Rectal smooth muscle tissue (tissue), 1 donor: ENCODE data around the gene ARHGAP25.
A peak's percentile ranks its signal among the peaks of the same experiment; 100 is the strongest.

Experiments used
- H3K27ac ChIP-seq: one replicate; pipeline ENCODE4 v1.7.0; 2013; ENCODE audit warnings: low read depth, low read length, inconsistent platforms
- H3K27me3 ChIP-seq: one replicate; pipeline ENCODE4 v1.7.0; 2013; ENCODE audit warnings: low read length; ENCODE audit not compliant: control insufficient read depth, insufficient read depth
- H3K36me3 ChIP-seq: one replicate; pipeline ENCODE4 v1.7.0; 2013; ENCODE audit warnings: low read length; ENCODE audit not compliant: control insufficient read depth, insufficient read depth
- H3K4me1 ChIP-seq: one replicate; pipeline ENCODE4 v1.7.0; 2013; ENCODE audit warnings: low read length; ENCODE audit not compliant: control insufficient read depth, insufficient read depth
- H3K4me3 ChIP-seq: one replicate; pipeline ENCODE4 v1.7.0; 2013; ENCODE audit warnings: low read length
- H3K9ac ChIP-seq: one replicate; pipeline ENCODE4 v1.7.0; 2013; ENCODE audit warnings: low read length

ARHGAP25 gene

DNA sequence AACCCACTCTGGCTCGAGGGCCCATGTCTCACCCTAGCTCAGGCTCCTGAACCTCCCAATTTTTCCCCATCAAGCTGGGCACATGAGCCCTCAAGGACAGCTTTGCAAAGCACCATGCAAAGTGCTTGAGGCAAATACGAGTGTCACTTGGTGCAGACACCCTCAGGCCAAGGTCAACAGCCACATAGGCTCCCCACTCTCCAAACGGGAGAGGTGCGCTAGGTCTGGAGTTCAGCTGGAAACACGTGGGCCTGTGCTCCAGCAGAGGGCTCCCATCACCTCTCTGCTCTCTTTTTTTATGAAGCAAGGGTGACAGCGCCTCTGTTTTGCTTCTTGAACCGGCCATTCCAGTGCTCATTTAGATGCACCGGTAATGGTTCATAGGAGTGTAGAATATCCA is 11.9 kb upstream of the ARHGAP25 start:
- no peak overlapping the region for H3K27ac ChIP-seq
- no peaks in the 10 kb centered on the region for H3K27me3 ChIP-seq
- no peaks in the 10 kb centered on the region for H3K36me3 ChIP-seq
- no peaks in the 10 kb centered on the region for H3K4me1 ChIP-seq
- no peak overlapping the region for H3K9ac ChIP-seq
- no peak overlapping the region for H3K4me3 ChIP-seq

DNA sequence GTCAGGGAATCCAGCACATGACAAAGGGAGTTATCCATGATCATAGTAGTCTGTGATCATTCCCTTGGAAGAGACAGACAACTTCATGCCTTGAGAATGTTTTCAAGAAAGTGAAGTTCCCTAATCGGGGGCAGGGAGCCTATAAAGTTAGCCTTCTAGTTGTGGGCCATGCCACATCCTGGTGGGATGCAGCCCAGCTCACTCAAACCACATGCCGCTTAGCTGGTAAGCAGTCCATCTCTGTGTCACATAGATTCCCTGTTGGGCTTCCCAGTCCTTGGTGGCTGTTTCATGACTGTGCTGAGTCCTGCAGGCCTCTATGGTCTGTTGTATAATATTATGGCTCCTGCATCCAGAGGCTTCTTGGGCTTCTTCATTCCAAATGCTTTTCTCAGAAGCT is 11.4 kb upstream of the ARHGAP25 start:
- H3K36me3 ChIP-seq, result no peaks in the 10 kb centered on the region
- no peak overlapping the region for H3K27ac ChIP-seq
- H3K9ac ChIP-seq, result no peak overlapping the region
- no peak overlapping the region for H3K4me3 ChIP-seq
- H3K27me3 ChIP-seq, result no peaks in the 10 kb centered on the region
- H3K4me1 ChIP-seq, result no peaks in the 10 kb centered on the region

DNA sequence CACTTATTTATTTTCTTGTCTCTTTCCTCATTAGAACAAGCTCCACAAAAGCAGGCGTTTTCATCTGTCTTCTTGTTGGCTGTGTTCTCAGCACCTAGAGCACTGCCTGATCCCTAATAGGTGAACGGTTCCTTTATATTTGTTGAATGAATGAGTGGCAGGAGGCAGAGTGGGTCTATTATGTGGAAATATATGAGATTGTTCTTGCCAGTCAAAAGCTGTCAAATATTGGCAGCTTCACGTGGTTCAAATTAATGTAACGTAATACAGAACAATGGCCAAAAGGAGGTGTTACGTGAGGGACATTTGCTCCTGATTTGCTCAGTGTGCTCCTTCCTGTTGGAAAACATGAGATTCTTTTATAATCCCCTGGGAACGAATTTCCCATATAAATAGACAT is 8.5 kb upstream of the ARHGAP25 start:
- no peak overlapping the region for H3K4me3 ChIP-seq
- no peaks in the 10 kb centered on the region for H3K4me1 ChIP-seq
- H3K9ac ChIP-seq, result no peak overlapping the region
- H3K27me3 ChIP-seq, result no peaks in the 10 kb centered on the region
- no peaks in the 10 kb centered on the region for H3K36me3 ChIP-seq
- H3K27ac ChIP-seq, result no peak overlapping the region

DNA sequence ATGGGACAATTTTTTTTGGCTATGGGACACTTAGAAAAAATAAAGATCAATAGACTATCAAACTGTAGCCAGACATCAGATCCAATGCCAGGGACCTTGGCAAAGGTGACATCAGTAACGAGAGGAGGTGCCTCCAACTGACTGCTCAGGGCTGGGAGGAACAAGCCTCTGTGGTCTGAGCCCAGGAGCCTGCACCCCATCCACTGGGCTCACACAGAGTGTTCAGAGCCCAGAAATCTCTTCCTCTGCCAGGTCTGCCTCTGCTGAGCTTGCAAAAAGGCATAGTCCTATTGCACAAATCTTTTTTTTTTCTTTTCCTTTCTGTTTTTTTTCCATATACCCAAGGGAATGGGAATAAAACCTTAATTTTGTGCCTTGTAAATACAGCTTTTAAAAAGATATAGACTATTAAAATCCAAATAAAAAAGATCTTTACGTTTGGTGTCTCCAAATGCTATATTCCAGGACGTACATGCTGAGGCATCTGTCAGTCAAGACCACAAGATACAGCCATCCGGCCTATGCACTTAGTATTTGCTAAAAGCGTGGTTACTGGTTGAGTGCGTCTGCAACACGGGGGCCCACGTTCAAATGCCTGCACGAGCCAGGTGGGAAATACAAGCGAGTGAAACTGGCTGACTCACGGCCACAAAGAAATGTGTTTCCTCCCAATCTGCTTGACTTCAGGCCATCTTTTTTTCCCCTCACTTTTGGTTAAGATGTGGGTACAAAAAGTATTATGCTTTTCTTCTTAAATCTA is 7.8 kb upstream of the ARHGAP25 start:
- H3K27me3 ChIP-seq, result no peaks in the 10 kb centered on the region
- H3K4me1 ChIP-seq, result no peaks in the 10 kb centered on the region
- H3K4me3 ChIP-seq, result no peak overlapping the region
- H3K9ac ChIP-seq, result no peak overlapping the region
- H3K27ac ChIP-seq, result no peak overlapping the region
- no peaks in the 10 kb centered on the region for H3K36me3 ChIP-seq

DNA sequence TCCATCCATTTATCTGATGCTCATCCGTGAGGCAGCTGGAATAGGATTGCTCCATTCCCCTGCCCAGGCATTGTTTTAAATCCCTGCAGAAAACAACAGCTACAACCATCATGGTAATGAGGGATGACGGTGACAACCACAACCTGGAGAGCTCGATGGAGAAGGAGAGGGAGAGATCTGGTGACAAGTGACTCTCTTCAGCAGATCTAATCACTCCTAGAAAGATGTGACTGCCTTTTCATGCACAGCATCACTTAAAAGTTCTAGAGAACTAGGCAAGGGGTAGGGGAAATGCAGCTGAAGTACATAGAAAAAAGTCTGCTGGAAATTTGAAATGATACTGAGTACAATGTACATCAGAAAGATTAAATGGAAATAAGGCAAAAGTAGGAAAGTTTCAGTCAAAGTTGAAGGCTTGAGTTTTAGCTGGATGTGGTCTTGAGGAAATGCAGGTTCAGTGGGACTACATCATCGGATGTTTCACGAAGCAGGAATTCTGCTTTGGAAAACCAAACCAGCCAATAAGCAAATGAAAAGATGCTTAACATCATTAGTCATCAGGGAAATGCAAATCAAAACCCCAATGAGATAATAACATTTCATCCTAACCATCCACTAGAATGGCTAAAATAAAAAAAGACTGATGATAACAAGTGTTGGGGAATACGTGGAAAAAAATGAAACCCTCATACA is 6.8 kb upstream of the ARHGAP25 start:
- Histone ChIP-seq H3K4me3 (no peak overlapping the region), H3K27ac (no peak overlapping the region), H3K4me1 (no peaks in the 10 kb centered on the region), H3K27me3 (no peaks in the 10 kb centered on the region), H3K36me3 (no peaks in the 10 kb centered on the region), H3K9ac (no peak overlapping the region)

DNA sequence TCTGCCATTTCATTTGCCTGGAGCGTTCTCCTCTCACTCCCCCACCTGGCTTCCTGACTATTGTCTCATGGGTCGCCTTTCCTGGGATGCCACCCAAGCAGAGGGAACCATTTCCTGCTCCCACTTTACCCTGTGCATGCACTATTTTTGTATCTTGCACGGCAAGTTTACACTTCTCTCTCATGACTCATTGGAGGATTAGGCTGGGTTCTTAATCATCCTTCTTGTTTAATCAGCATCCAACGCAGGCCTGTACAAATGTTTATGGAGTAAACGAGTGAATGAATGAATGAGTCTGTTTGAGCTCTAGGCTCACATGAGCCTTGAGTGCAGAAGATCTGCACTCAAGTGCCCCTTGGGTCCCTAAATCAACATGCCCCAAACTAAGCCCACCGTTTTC is 3.8 kb upstream of the ARHGAP25 start:
- Histone ChIP-seq H3K4me3 (no peak overlapping the region), H3K27ac (no peak overlapping the region), H3K4me1 (no peaks in the 10 kb centered on the region), H3K27me3 (no peaks in the 10 kb centered on the region), H3K9ac (no peak overlapping the region), H3K36me3 (no peaks in the 10 kb centered on the region)

DNA sequence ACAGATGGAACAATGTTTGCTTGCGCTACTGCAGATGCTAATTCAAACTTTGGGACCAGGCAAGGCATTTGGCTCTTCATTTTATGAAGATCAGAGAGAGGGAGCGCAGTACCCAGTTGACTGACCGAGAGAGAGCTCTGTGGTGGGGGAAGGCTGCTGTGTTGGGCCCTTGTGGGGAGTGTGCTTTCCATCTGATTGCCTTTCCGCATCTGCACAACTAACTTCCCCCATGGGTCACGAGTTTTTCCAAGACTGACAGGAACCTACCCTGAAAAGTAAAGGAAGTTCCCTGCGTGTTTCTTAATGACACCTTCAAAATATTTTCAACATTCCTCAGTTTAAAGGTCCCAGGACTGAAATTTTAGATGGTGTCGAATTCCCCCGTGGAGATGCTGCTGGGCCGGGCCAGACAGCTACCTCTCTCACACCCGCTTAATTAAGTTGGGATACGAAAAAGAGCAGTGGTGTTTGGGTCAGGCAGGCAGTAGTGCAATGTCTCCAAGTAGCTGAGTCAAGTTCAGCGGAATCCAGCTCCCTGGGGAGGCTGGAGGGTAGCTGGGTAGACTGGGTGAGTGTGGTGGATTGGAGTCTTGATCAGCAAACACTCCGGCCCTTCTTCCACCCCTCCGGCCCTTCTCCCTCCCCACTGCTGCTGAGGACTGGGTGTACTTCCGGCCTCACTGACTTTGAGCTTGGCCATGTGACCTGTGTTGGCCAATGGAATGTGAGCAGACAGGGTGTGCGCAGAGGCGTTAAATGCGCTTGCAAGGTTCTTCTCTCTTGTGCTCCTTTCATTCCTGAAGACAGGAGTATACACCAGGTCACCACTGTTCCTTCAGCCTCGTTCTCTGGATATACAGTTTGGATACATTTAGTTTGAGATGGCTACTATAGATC is 2.3 kb upstream of the ARHGAP25 start:
- no peaks in the 10 kb centered on the region for H3K27me3 ChIP-seq
- H3K36me3 ChIP-seq, result no peaks in the 10 kb centered on the region
- no peak overlapping the region for H3K9ac ChIP-seq
- H3K4me1 ChIP-seq, result no peaks in the 10 kb centered on the region
- no peak overlapping the region for H3K4me3 ChIP-seq
- H3K27ac ChIP-seq, result no peak overlapping the region

DNA sequence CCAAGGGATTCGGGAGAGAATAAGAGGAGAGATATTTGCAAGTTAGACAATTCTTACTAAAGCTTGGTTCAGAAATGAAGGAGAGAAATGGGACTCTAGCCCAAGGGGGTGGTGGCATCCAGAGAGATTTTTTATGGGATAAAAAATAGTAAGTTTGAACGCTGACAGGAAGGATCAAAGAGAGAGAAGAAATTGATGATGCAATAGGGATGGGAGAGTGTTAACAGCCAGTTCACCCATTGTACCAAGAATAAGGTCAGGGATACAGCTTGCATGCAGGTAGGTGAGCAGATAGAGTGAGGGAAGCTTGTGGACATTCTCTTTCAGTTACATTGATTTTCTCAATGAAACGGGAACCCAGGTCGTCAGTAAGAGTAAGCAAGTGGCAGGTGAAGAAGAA is 1.2 kb upstream of the ARHGAP25 start:
- no peak overlapping the region for H3K27ac ChIP-seq
- no peaks in the 10 kb centered on the region for H3K27me3 ChIP-seq
- no peaks in the 10 kb centered on the region for H3K36me3 ChIP-seq
- H3K4me3 ChIP-seq, result no peak overlapping the region
- no peaks in the 10 kb centered on the region for H3K4me1 ChIP-seq
- no peak overlapping the region for H3K9ac ChIP-seq

DNA sequence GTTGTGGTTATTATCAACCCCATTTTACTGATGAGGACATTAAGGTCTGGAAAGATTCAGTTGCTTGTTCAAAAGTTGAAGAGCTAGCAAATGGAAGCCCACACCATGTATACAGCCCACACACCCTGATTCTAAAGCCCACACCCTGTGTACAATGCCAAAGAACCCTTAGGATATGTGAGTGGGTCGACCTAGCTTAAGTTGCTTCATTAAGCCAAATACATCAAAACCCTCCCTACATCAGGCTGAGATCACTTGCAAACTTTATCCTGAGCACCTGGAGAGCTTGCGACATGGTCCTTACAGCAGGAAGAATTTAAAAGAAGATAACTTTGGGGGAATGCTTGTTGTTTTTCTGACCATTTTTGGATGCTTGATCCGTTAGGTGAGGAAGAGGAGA is 435 bp upstream of the ARHGAP25 start:
- H3K36me3 ChIP-seq, result no peaks in the 10 kb centered on the region
- H3K4me1 ChIP-seq, result no peaks in the 10 kb centered on the region
- no peak overlapping the region for H3K9ac ChIP-seq
- H3K4me3 ChIP-seq, result no peak overlapping the region
- no peaks in the 10 kb centered on the region for H3K27me3 ChIP-seq
- no peak overlapping the region for H3K27ac ChIP-seq

DNA sequence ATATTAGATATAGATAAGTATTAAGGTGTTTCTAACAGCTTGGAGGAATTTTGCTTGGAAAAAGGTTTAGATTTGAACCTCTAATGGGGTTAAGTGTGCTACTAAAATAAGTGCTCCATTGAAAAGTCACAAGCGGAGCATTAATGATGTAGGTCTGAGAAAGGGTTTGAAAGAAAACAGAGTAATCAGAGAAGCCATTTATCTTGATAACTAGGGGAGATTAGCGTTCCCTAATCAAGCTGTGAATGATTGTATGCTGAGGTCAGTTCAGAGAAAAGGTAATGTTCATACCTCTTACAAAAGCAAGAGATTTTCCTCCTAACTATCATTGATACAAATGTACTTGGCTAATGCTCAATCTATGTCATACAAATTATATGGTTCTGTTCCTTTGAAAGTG is 1.5 kb downstream of the ARHGAP25 start:
- Histone ChIP-seq H3K4me3 (peak overlapping the region; percentile 39), H3K9ac (no peak overlapping the region), H3K4me1 (no peaks in the 10 kb centered on the region), H3K27me3 (no peaks in the 10 kb centered on the region), H3K27ac (no peak overlapping the region), H3K36me3 (no peaks in the 10 kb centered on the region)

DNA sequence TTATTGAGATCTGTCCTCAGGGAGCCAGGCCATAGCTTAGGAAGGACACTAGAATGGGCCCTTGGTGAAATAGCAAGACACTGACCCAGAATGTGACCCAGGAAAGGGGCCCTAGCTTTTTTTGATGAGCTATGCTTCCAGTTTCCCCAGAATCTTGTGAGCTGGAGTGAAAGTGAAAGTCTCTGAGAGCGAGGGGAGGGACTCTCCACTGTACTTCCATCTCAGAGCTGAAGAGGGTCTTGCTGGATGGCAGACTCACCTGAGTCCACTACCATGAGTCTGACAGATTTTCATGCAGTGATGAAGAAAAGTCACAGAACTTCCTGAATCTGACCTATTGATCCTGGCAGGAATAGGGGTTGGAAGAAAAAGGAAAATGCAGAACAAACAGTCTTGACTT is 3.1 kb downstream of the ARHGAP25 start:
- Histone ChIP-seq H3K4me1 (no peaks in the 10 kb centered on the region), H3K27ac (no peak overlapping the region), H3K36me3 (no peaks in the 10 kb centered on the region), H3K9ac (no peak overlapping the region), H3K27me3 (no peaks in the 10 kb centered on the region), H3K4me3 (no peak overlapping the region)

DNA sequence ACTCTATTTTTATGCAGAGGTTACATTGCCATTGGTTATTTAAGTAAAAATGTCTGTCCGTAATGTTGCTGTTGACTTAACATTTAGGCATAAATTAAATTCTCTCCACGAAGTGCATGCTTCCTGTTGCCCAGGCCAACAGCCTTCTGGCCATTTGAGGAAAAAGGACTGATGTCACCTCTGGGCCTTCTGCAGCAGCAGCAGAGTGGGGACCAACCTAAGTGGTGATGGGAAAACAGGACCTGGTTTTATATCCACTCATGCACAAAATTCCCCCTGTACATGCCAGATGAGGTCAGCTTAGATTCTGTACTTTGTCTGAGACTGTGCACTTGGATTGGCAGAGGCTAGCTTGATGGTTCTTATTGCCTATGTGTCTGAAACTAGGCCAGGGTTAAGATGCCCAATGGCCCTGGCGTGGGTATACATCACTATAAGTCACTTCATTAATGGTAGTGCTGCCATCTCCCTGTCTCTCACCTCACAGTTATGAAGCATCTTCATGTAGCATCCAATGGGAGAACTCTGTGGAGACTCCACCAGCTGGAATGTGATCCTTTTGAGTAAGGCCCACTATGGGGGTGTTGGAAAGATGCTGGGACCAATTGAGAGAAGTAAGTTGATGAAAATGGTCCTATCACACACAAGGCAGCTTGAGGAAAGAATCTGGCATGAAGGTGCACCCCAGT is 4.4 kb downstream of the ARHGAP25 start:
- no peak overlapping the region for H3K9ac ChIP-seq
- H3K27me3 ChIP-seq, result no peaks in the 10 kb centered on the region
- H3K4me1 ChIP-seq, result no peaks in the 10 kb centered on the region
- H3K4me3 ChIP-seq, result no peak overlapping the region
- no peak overlapping the region for H3K27ac ChIP-seq
- H3K36me3 ChIP-seq, result no peaks in the 10 kb centered on the region
